B cell (primary cell): ENCODE results near the gene POU2F2.

ENCODE experiments used
- EZH2 ChIP-seq: IDR thresholded peaks from 2 replicates; pipeline ENCODE4 v1.6.1; 2012; ENCODE audit warnings: borderline replicate concordance, low read depth, mild to moderate bottlenecking, moderate library complexity, low read length; ENCODE audit not compliant: insufficient read depth, poor library complexity, severe bottlenecking
- TF ChIP-seq, protein P1 (sequence below): fragments of 200-600 bp; IDR thresholded peaks from one replicate; pipeline ENCODE4 v1.8.0; 2022; ENCODE audit warnings: antibody characterized with exemption, mild to moderate bottlenecking

DNA sequence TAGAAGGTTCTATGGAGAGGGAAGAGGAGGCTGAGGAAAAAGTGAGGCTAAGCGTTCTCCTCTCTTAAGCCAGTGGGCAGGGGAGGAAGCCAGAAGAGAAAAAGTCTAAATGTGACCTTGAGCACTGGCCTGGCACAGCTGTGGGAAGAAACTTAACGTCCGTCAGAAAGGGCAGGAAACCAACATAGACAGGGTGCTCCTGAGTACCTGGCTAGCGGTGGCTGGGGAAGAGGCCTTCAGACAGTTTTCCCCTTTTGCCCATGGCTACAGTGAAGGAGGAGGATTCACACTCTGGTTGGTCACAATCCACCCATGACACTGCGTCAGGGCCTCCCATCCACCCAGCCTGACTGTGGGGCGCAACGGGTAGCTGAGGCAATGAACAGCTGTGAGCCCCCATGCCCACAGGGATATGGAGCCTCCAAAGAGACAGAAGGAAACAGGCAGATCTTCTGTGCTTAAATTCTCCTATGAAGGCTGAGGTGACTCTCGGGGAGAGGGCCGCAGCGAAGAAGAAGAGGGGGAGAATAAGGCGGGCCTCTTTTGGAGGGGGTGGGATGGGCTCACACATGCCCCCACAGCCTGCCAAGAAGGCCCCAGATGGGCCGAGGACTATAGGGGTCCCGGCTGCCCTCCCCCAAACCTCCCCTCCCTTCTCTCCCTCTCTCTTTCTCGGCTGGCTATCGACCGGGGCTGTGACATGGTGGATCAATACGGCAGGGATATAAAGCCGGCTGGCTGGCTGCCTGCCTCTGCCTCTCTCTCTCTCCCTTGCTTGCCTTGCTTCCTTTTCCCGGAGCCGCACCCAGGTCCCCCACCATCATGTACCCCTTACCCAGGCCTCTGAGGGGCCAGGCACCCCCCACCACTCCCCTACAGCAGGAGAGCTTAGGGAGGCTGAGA, 19.8 kb upstream of the POU2F2 start:
- TF ChIP-seq, protein P1, sequence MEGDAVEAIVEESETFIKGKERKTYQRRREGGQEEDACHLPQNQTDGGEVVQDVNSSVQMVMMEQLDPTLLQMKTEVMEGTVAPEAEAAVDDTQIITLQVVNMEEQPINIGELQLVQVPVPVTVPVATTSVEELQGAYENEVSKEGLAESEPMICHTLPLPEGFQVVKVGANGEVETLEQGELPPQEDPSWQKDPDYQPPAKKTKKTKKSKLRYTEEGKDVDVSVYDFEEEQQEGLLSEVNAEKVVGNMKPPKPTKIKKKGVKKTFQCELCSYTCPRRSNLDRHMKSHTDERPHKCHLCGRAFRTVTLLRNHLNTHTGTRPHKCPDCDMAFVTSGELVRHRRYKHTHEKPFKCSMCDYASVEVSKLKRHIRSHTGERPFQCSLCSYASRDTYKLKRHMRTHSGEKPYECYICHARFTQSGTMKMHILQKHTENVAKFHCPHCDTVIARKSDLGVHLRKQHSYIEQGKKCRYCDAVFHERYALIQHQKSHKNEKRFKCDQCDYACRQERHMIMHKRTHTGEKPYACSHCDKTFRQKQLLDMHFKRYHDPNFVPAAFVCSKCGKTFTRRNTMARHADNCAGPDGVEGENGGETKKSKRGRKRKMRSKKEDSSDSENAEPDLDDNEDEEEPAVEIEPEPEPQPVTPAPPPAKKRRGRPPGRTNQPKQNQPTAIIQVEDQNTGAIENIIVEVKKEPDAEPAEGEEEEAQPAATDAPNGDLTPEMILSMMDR: no peak
- TF ChIP-seq EZH2: no peak
